Thoracic aorta (tissue), 2 donors: ENCODE results near the gene GAB3. TPM values are rescaled to one million over a fixed set of nuclear protein-coding genes. Genes with fewer than 3 reads are reported as not detected.
A peak's percentile ranks its signal among the peaks of the same experiment; 100 is the strongest.

Experiments
- ATAC-seq: fragments of 150-250 bp; one replicate; pipeline ENCODE4 v1.8.0; 2017; ENCODE audit warnings: low read depth; ENCODE audit not compliant: insufficient number of reproducible peaks, low FRiP score
- DNase-seq: peaks from one replicate; pipeline ENCODE4 v3.0.0-alpha.2; 2020; ENCODE audit warnings: low spot score
- H3K27ac ChIP-seq, 2 donors: fragments of 200-600 bp; sonication (generic); 1 replicate in 1 of 2; 2 replicates in 1 of 2; pipeline ENCODE4 v1.5.1; 2016; ENCODE audit warnings: mild to moderate bottlenecking in 2 of 2, moderate library complexity in 2 of 2
- H3K27me3 ChIP-seq: fragments of 200-600 bp; sonication (generic); replicated peaks from 2 replicates; pipeline ENCODE4 v1.6.0; 2016; ENCODE audit warnings: mild to moderate bottlenecking; ENCODE audit not compliant: insufficient read depth
- H3K36me3 ChIP-seq: fragments of 200-600 bp; sonication (generic); one replicate; pipeline ENCODE4 v1.5.1; 2016
- H3K4me1 ChIP-seq, 2 donors: fragments of 200-600 bp; sonication (generic); 1 replicate in 1 of 2; 2 replicates in 1 of 2; pipeline versions ENCODE4 v1.5.1 to v1.6.0; 2016; ENCODE audit warnings: low read depth in 2 of 2, mild to moderate bottlenecking in 1 of 2; ENCODE audit not compliant: control insufficient read depth in 1 of 2
- H3K4me3 ChIP-seq: fragments of 200-600 bp; sonication (generic); 2 replicates; pipeline ENCODE4 v1.5.1; 2016; ENCODE audit warnings: mild to moderate bottlenecking
- H3K9me3 ChIP-seq: fragments of 200-600 bp; sonication (generic); 2 replicates; pipeline ENCODE4 v1.5.1; 2016
- CTCF ChIP-seq: fragments of 200-600 bp; sonication (generic); IDR thresholded peaks from one replicate; pipeline ENCODE4 v1.5.1; 2019; ENCODE audit warnings: antibody characterized with exemption
- total RNA-seq, 2 donors: library from RNA; depleted of rRNA; stranded (reverse); fragments of >200 nt; gene quantifications; one replicate each; pipeline versions ENCODE4 v1.1.0 to v1.2.3, GENCODE V29; 2016

GAB3 gene
- 10 to 100 TPM in 1 of 2 donors, 1 to 10 TPM in 1; 9.2 to 10.9 TPM for total RNA-seq

- DNase-seq (no peak), ATAC-seq (peak; percentile 55)
- H3K9me3 ChIP-seq, result no peaks in the 10 kb centered on the region
- no peaks in the 10 kb centered on the region for H3K27me3 ChIP-seq
- no peaks in the 10 kb centered on the region for H3K36me3 ChIP-seq
- peak within 1 kb of the TSS; percentile 67 to 81 for H3K27ac ChIP-seq
- no peak for TF ChIP-seq CTCF
- H3K4me1 ChIP-seq, result peaks cover 9 to 13% of the 10 kb centered on the region in 2 donors
- peak within 1 kb of the TSS; percentile 81 for H3K4me3 ChIP-seq
Observed at GRCh38 chrX:154750301-154751202, at the start of gene GAB3. GAB3 (minus strand) TSS chrX:154751077; CDS start chrX:154751025, 52 bp downstream.

GRCh38 chrX:154799556-154800348, 48.9 kb upstream of the GAB3 start:
- Histone ChIP-seq H3K27ac (peak overlapping the region in 1 of 2 donors; percentile 41), H3K4me3 (no peak overlapping the region), H3K36me3 (no peaks in the 10 kb centered on the region), H3K9me3 (no peaks in the 10 kb centered on the region), H3K27me3 (no peaks in the 10 kb centered on the region), H3K4me1 (peaks cover 0 to 4% of the 10 kb centered on the region in 2 donors)
- no peak for ATAC-seq
- DNase-seq, result no peak
- TF ChIP-seq CTCF, result no peak

GRCh38 chrX:154797006-154797405, 46.1 kb upstream of the GAB3 start:
- Histone ChIP-seq H3K9me3 (no peaks in the 10 kb centered on the region), H3K27ac (no peak overlapping the region), H3K4me3 (no peak overlapping the region), H3K4me1 (no peaks in the 10 kb centered on the region), H3K36me3 (no peaks in the 10 kb centered on the region), H3K27me3 (no peaks in the 10 kb centered on the region)
- no peak for ATAC-seq
- TF ChIP-seq CTCF, result no peak
- no peak for DNase-seq

GRCh38 chrX:154795016-154795415, 44.1 kb upstream of the GAB3 start:
- Histone ChIP-seq H3K4me1 (no peaks in the 10 kb centered on the region), H3K36me3 (no peaks in the 10 kb centered on the region), H3K27ac (no peak overlapping the region), H3K9me3 (no peaks in the 10 kb centered on the region), H3K27me3 (no peaks in the 10 kb centered on the region), H3K4me3 (no peak overlapping the region)
- ATAC-seq (no peak), DNase-seq (no peak)
- TF ChIP-seq CTCF, result no peak
